Adrenal gland (tissue), 5 donors: Measurements from ENCODE around the gene MYRFL.

Experiments used
- CTCF ChIP-seq, 6 experiments: fragments of 450-650 bp in 4 of 6; fragments of 200-600 bp in 2 of 6; sonication (generic) in 1 of 6; IDR thresholded peaks; 1 replicate in 5 of 6; 2 replicates in 1 of 6; pipeline versions ENCODE4 v1.5.1 to v1.8.0; 2016 to 2021; ENCODE audit warnings: antibody characterized with exemption in 6 of 6, mild to moderate bottlenecking in 2 of 6, moderate library complexity in 1 of 6
- POLR2A ChIP-seq, 2 donors: fragments of 450-650 bp; IDR thresholded peaks; one replicate each; pipeline ENCODE4 v1.6.1; 2017; ENCODE audit warnings: antibody characterized with exemption in 2 of 2, mild to moderate bottlenecking in 2 of 2, moderate library complexity in 1 of 2
- donor health status: DM: no; HTN: no; CAD: no.

- no peak for TF ChIP-seq POLR2A (IDR thresholded peaks at IDR 0.05)
- no peak for TF ChIP-seq CTCF (IDR thresholded peaks at IDR 0.05)
Observed at GRCh38 chr12:69951108-69951507, 126.1 kb downstream of the MYRFL start.
